ENCODE data around the gene CYP27A1. TPM values are rescaled to one million over a fixed set of nuclear protein-coding genes. Genes with fewer than 3 reads are reported as not detected.

Gene CYP27A1
- total RNA-seq, 1 experiment from 2014 or later, result 20.9 TPM

GRCh38 chr2:218832081-218832480, 50.1 kb downstream of the CYP27A1 start:
- H3K36me3 Mint-ChIP-seq (ENCODE audit: insufficient read depth, unreplicated experiment), result no peaks in the 10 kb centered on the region
- H3K4me1 Mint-ChIP-seq (ENCODE audit: low read depth, unreplicated experiment), result no peaks in the 10 kb centered on the region
- no peaks in the 10 kb centered on the region for H3K4me1 ChIP-seq
- peaks cover 2% of the 10 kb centered on the region for H3K27me3 Mint-ChIP-seq (ENCODE audit: insufficient read depth, unreplicated experiment)
- no peak overlapping the region for H3K4me3 ChIP-seq (ENCODE audit: low read depth, low read length)
- no peaks in the 10 kb centered on the region for H3K9me3 Mint-ChIP-seq (ENCODE audit: unreplicated experiment)
- BruUV-seq (replicated peaks), result no TSS peak
- TF ChIP-seq, protein P1, sequence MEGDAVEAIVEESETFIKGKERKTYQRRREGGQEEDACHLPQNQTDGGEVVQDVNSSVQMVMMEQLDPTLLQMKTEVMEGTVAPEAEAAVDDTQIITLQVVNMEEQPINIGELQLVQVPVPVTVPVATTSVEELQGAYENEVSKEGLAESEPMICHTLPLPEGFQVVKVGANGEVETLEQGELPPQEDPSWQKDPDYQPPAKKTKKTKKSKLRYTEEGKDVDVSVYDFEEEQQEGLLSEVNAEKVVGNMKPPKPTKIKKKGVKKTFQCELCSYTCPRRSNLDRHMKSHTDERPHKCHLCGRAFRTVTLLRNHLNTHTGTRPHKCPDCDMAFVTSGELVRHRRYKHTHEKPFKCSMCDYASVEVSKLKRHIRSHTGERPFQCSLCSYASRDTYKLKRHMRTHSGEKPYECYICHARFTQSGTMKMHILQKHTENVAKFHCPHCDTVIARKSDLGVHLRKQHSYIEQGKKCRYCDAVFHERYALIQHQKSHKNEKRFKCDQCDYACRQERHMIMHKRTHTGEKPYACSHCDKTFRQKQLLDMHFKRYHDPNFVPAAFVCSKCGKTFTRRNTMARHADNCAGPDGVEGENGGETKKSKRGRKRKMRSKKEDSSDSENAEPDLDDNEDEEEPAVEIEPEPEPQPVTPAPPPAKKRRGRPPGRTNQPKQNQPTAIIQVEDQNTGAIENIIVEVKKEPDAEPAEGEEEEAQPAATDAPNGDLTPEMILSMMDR (IDR thresholded peaks at IDR 0.05; ENCODE audit: insufficient read depth in 1 of 2, low read depth in 1 of 2, low read length in 1 of 2, severe bottlenecking in 1 of 2, unreplicated experiment in 1 of 2), result no peak
- peaks cover 1% of the 10 kb centered on the region; the same call in 1 of the 2 replicates for H3K27me3 ChIP-seq (replicated peaks; ENCODE audit: control insufficient read depth, insufficient read depth, low read length)
- DNase-seq, result no peak
- intact Hi-C loops (cut with micrococcal nuclease; ENCODE audit: unreplicated experiment), result no loop called here
- ChIA-PET POLR2A (no interaction called here), CTCF (no interaction called here)
- H3K9me3 ChIP-seq, result no peaks in the 10 kb centered on the region
- H3K36me3 ChIP-seq (ENCODE audit: control insufficient read depth, insufficient read depth, low read length), result no peaks in the 10 kb centered on the region
- no peak overlapping the region for H3K4me3 Mint-ChIP-seq (ENCODE audit: unreplicated experiment)
- no peak overlapping the region for H3K27ac Mint-ChIP-seq (ENCODE audit: unreplicated experiment)

DNA sequence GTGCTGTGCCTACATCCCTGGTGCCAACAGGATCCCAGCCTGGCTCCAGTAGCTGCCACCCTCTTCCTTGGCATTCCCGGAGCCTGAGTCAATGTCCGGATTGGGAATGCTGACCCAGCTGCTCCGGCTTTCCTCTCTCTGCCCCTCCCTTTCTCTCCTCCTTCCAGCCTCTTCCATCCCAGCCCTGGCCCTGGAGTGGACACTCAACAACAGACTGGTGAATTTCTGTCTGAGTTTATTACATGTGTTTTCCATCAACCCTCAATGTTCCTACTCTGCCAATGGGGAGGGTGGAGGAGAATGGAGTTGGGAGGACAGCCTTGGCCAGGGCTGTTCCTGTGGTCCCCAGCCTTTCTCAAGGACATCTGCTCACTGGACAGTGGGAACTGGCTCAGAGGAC, 50.6 kb downstream of the CYP27A1 start:
- H3K9me3 Mint-ChIP-seq (ENCODE audit: unreplicated experiment), result peaks cover 2% of the 10 kb centered on the region
- Histone ChIP-seq H3K27me3 (replicated peaks; ENCODE audit: control insufficient read depth, insufficient read depth, low read length) (peaks cover 1% of the 10 kb centered on the region; the same call in 1 of the 2 replicates), H3K4me3 (ENCODE audit: low read depth, low read length) (no peak overlapping the region), H3K4me1 (no peaks in the 10 kb centered on the region), H3K9me3 (no peaks in the 10 kb centered on the region; the same call in 1 of the 2 replicates), H3K36me3 (ENCODE audit: control insufficient read depth, insufficient read depth, low read length) (no peaks in the 10 kb centered on the region)
- no peak overlapping the region for H3K27ac Mint-ChIP-seq (ENCODE audit: unreplicated experiment)
- peaks cover 3% of the 10 kb centered on the region for H3K27me3 Mint-ChIP-seq (ENCODE audit: insufficient read depth, unreplicated experiment)
- intact Hi-C loops (cut with micrococcal nuclease; ENCODE audit: unreplicated experiment), result no loop called here
- no peaks in the 10 kb centered on the region for H3K36me3 Mint-ChIP-seq (ENCODE audit: insufficient read depth, unreplicated experiment)
- H3K4me1 Mint-ChIP-seq (ENCODE audit: low read depth, unreplicated experiment), result no peaks in the 10 kb centered on the region
- no peak for DNase-seq
- TF ChIP-seq, protein P1 (IDR thresholded peaks at IDR 0.05; ENCODE audit: insufficient read depth in 1 of 2, low read depth in 1 of 2, low read length in 1 of 2, severe bottlenecking in 1 of 2, unreplicated experiment in 1 of 2), result no peak
- no peak overlapping the region for H3K4me3 Mint-ChIP-seq (ENCODE audit: unreplicated experiment)
- CTCF ChIA-PET, result no interaction called here
- POLR2A ChIA-PET, result no interaction called here
- no TSS peak for BruUV-seq (replicated peaks)

DNA sequence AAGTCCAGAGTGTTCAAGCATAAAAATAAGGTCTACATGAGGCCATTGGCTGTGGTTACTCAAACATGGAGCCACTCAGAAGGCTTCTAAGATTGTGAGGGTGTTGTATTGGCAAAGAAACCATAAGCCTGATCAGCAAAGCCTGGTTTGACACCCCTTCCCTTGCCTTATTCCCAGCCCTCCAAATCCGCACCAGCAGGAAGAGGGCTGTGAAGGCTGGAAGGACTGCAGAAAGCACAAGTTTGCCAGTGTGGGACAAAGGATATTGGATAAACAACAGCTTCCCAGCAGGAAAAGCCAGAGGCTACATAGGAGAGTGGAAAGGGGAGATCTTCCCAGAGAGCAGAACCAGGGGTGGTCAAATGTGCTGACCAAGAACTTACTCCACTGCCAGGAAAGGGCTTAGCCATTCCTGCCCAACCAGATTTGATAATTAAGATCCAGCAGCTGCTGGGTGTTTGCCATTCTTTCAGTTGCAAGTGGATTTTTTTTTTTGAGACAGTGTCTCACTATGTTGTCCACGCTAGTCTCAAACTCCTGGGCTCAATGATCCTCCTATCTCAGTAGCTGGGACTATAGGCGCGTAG, 51.2 kb downstream of the CYP27A1 start:
- H3K27me3 ChIP-seq (replicated peaks; ENCODE audit: control insufficient read depth, insufficient read depth, low read length), result peaks cover 1% of the 10 kb centered on the region; the same call in 1 of the 2 replicates
- ChIA-PET CTCF (interaction anchor here (0.8 kb wide), 1 partner anchor 14 kb away, joined by 3 read pairs; no protein-coding TSS in a partner anchor), POLR2A (no interaction called here)
- H3K36me3 ChIP-seq (ENCODE audit: control insufficient read depth, insufficient read depth, low read length), result no peaks in the 10 kb centered on the region
- H3K4me1 ChIP-seq, result no peaks in the 10 kb centered on the region
- peaks cover 8% of the 10 kb centered on the region for H3K9me3 Mint-ChIP-seq (ENCODE audit: unreplicated experiment)
- no peak overlapping the region for H3K4me3 ChIP-seq (ENCODE audit: low read depth, low read length)
- H3K36me3 Mint-ChIP-seq (ENCODE audit: insufficient read depth, unreplicated experiment), result no peaks in the 10 kb centered on the region
- no peak for DNase-seq
- intact Hi-C loops (cut with micrococcal nuclease; ENCODE audit: unreplicated experiment), result no loop called here
- peaks cover 3% of the 10 kb centered on the region; the same call in 1 of the 2 replicates for H3K9me3 ChIP-seq
- H3K4me1 Mint-ChIP-seq (ENCODE audit: low read depth, unreplicated experiment), result no peaks in the 10 kb centered on the region
- BruUV-seq (replicated peaks), result no TSS peak
- peaks cover 9% of the 10 kb centered on the region for H3K27me3 Mint-ChIP-seq (ENCODE audit: insufficient read depth, unreplicated experiment)
- no peak overlapping the region for H3K27ac Mint-ChIP-seq (ENCODE audit: unreplicated experiment)
- H3K4me3 Mint-ChIP-seq (ENCODE audit: unreplicated experiment), result no peak overlapping the region
- TF ChIP-seq, protein P1 (IDR thresholded peaks at IDR 0.05; ENCODE audit: insufficient read depth in 1 of 2, low read depth in 1 of 2, low read length in 1 of 2, severe bottlenecking in 1 of 2, unreplicated experiment in 1 of 2), result no peak

All from Caco-2 (cell line).